B cell (primary cell): ENCODE measurements around the gene PAX6.

ENCODE experiments used
- EZH2 ChIP-seq: IDR thresholded peaks from 2 replicates; pipeline ENCODE4 v1.6.1; 2012; ENCODE audit warnings: borderline replicate concordance, low read depth, mild to moderate bottlenecking, moderate library complexity, low read length; ENCODE audit not compliant: insufficient read depth, poor library complexity, severe bottlenecking
- TF ChIP-seq, protein P1 (sequence below): fragments of 200-600 bp; IDR thresholded peaks from one replicate; pipeline ENCODE4 v1.8.0; 2022; ENCODE audit warnings: antibody characterized with exemption, mild to moderate bottlenecking

DNA sequence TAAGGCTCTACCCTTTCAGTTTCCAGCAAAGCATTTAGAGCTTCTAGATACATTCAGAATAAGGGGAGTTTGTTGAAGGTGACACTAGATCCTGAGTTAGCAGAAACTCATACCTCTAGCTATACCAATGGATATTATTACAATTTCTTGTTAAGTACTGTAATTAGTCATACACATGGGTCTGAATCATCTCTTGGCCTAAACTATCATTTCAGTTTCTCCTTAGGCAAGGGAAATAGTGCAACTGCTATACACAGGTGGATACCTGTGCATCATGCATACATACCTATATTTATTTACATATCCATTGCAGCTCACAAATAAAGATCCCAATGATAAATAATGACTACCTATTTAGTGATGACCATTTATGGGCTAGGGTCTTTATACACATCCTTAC lies 45.1 kb upstream of the PAX6 start:
- TF ChIP-seq, protein P1, sequence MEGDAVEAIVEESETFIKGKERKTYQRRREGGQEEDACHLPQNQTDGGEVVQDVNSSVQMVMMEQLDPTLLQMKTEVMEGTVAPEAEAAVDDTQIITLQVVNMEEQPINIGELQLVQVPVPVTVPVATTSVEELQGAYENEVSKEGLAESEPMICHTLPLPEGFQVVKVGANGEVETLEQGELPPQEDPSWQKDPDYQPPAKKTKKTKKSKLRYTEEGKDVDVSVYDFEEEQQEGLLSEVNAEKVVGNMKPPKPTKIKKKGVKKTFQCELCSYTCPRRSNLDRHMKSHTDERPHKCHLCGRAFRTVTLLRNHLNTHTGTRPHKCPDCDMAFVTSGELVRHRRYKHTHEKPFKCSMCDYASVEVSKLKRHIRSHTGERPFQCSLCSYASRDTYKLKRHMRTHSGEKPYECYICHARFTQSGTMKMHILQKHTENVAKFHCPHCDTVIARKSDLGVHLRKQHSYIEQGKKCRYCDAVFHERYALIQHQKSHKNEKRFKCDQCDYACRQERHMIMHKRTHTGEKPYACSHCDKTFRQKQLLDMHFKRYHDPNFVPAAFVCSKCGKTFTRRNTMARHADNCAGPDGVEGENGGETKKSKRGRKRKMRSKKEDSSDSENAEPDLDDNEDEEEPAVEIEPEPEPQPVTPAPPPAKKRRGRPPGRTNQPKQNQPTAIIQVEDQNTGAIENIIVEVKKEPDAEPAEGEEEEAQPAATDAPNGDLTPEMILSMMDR, result no peak
- no peak for TF ChIP-seq EZH2
